MM.1S (cell line): ENCODE data around the gene MYOZ3.

Experiments used
- EZH2 ChIP-seq: fragments of 300-600 bp; sonication (generic); optimal IDR thresholded peaks from 2 replicates; pipeline ENCODE3; 2017; ENCODE audit warnings: low read depth, mild to moderate bottlenecking, antibody characterized with exemption, low read length, mixed read lengths
- EZH2phosphoT487 ChIP-seq: fragments of 300-600 bp; sonication (generic); IDR thresholded peaks from 2 replicates; pipeline ENCODE4 v1.6.1; 2018; ENCODE audit warnings: antibody characterized with exemption, low read length
- TF ChIP-seq, protein P1 (sequence below): fragments of 300-600 bp; sonication (generic); IDR thresholded peaks from 2 replicates; pipeline ENCODE4 v1.5.1; 2016; ENCODE audit warnings: antibody characterized with exemption, low read length, mixed read lengths

DNA sequence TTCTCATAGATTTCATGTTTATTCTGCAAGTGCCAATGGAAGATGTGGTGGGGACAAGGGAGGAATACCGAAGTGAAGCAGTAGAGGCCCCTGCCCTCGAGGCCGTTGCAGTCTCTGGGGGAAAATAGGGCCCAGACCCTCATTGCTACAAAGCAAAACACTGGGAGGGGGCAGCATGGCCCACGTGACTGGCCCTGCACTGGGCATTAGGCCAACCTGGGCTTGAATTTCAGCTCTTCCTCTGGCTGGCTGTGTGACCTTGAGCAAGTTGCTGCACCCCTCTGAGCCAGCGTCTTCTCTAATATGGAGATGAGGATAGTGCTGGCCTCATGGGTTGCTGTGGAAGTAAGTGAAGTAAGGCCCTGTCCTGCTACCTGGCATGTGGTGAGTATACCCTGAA lies 21.3 kb upstream of the MYOZ3 start:
- TF ChIP-seq, protein P1, sequence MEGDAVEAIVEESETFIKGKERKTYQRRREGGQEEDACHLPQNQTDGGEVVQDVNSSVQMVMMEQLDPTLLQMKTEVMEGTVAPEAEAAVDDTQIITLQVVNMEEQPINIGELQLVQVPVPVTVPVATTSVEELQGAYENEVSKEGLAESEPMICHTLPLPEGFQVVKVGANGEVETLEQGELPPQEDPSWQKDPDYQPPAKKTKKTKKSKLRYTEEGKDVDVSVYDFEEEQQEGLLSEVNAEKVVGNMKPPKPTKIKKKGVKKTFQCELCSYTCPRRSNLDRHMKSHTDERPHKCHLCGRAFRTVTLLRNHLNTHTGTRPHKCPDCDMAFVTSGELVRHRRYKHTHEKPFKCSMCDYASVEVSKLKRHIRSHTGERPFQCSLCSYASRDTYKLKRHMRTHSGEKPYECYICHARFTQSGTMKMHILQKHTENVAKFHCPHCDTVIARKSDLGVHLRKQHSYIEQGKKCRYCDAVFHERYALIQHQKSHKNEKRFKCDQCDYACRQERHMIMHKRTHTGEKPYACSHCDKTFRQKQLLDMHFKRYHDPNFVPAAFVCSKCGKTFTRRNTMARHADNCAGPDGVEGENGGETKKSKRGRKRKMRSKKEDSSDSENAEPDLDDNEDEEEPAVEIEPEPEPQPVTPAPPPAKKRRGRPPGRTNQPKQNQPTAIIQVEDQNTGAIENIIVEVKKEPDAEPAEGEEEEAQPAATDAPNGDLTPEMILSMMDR: no peak
- TF ChIP-seq EZH2 (no peak), EZH2phosphoT487 (no peak)
